ENCODE measurements around the gene SLC2A10.

DNA sequence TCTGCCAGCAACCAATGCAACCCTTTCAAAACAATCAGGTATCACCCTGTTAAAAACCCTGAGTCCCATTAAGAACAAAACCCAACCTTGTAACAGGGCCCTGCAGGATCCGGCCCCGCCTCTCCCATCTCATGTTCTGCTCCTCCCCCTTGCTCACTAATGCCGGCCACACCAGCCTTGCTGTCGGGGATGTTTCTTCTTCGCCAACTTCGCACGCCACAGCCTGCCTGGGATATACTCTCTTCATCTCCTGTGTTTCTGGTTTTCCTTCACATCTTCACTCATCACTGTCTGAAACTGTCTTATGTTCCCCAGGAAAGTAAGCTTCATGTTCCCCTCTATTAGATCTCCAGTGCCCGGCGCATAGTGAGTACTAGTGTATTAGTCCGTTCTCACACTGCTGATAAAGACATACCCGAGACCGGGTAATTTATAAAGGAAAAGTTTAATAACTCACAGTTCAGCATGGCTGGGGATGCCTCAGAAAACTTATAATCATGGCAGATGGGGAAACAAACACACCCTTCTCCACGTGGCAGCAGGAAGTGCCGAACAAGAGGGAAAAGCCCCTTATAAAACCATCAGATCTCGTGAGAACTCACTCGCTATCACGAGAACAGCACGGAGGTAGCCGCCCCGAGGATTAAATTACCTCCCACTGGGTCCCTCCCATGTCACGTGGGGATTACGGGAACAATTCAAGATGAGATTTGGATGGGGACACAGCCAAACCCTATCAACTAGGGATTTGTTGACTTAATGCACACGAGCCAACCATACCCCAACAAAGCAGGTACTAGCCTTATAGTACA is 25.3 kb upstream of the SLC2A10 start:
- TF ChIP-seq, protein P1, sequence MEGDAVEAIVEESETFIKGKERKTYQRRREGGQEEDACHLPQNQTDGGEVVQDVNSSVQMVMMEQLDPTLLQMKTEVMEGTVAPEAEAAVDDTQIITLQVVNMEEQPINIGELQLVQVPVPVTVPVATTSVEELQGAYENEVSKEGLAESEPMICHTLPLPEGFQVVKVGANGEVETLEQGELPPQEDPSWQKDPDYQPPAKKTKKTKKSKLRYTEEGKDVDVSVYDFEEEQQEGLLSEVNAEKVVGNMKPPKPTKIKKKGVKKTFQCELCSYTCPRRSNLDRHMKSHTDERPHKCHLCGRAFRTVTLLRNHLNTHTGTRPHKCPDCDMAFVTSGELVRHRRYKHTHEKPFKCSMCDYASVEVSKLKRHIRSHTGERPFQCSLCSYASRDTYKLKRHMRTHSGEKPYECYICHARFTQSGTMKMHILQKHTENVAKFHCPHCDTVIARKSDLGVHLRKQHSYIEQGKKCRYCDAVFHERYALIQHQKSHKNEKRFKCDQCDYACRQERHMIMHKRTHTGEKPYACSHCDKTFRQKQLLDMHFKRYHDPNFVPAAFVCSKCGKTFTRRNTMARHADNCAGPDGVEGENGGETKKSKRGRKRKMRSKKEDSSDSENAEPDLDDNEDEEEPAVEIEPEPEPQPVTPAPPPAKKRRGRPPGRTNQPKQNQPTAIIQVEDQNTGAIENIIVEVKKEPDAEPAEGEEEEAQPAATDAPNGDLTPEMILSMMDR (conservative IDR thresholded peaks at IDR 0.05): no peak
- TF ChIP-seq EZH2 (IDR thresholded peaks at IDR 0.05; ENCODE audit: low read depth): no peak

Data from PC-9 (cell line).